GM18520 (cell line): ENCODE measurements around the gene SMAD9.

Source experiments
- ATAC-seq: cut with Tn5 transposase; IDR thresholded peaks from one replicate; pipeline ENCODE4 v1.9.1; 2021; ENCODE audit not compliant: unreplicated experiment

The SMAD9 gene

DNA sequence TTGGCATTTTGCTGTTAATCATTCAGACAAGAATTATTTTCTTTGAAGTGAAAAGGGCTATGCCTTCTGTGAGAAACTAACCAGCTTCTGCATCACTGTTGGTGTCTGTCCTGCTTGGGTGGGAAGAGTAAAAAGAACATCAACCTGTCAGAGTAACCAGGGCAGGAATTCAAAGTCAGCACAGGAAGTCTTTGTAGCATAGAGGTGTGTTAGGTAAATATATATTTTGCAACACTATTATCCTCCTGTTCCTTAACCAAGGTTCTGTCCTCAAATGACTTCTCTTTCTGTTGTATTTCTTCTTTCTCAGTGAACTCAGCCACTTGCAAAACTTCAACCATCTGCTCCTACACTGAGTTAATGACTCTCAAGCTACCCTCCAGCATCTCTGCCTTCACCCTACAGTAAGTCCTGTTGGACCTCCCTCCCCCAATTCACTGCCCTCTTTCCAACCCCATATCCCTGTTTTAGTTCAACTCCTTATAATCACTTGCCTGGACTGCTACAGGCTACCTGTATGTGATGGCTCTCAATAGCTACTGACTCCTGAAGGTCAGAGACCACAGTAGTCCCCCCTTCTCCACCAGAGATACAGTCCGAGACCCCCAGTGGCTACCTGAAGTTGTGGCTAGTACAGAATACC lies 49.9 kb downstream of the SMAD9 start:
- no peak for ATAC-seq

DNA sequence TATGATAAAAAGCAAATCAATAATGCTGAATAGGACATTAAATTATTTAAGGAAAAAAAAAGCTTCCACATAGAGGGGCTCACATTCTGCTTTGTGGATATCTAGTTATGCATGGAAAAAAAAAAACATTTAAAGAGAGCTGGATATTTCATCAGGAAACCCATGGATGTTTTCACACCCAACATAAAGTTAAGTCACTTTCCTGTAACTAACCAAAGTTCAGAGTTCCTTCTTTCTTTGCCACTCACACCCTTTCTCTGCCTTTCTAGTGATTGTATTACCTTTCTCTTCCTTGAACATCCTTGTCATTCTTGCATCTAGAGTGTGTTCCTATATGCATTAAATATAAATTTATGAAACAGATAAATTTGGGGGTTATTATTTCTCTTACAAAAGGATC lies 53.8 kb downstream of the SMAD9 start:
- no peak for ATAC-seq

DNA sequence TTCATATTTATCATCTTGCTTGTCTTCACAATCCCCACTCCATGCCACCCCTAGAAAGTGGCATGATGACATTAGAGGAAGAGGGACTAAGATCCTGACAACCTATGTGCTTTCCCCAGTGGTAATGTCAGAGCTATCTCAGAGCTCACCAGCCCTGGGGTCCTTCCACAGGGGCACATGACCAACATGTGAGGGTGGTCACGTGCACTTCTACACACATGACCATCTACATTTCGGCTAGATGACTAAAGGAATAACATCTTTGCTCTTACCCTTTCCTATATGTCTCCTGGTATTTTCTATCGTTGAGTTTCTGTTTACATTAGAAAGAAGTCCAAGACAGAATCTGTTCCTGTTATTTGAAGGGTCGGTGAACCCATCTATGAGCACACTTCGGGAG lies 54.8 kb downstream of the SMAD9 start:
- ATAC-seq: no peak

DNA sequence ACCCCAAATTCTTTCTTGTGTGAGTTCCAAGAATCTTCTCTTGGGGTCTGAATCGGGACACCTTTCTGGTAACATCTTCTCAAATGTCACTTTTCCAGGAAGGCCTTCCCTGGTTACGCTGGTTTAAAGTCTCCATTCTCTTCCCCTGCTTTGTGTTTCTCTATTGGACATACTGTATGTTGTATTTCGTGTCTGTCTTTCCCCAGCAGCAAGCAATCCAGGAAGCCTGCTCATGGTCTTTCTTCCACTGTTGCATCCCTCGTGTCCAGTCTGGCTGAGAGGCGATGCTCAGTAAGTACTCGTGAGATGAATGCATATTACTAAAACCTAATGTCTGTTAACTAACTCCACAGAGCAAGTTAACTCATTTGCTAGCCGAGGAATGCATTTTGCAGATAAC lies 57.3 kb downstream of the SMAD9 start:
- no peak for ATAC-seq

DNA sequence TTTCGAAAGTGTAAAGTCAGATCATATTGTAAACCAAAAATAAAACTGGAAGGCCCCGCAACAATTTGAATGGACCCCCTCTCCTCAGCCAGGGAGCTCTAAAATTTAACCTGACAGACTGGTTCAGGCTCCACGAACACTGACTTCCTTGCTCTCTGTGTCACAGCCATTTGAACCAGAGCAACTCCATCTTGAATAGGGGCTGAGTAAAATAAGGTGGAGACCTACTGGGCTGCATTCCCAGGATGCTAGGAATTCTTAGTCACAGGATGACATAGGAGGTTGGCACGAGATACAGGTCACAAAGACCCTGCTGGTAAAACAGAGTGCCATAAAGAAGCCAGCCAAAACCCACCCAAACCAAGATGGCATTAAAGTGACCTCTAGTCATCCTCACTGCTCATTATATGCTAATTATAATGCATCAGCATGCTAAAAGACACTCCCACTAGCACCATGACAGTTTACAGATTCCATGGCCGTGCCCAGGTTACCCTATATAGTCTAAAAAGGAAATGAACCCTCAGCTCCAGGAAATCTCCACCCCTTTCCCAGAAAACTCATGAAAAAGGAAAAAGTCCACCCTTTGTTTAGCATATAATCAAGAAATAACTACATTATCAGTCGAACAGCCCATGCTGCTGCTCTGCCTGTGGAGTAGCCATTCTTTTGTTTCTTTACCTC lies 57.9 kb downstream of the SMAD9 start:
- ATAC-seq: no peak

- ATAC-seq: no peak
Measured at GRCh38 chr13:36859259-36859658, 60.8 kb downstream of the SMAD9 start.

- no peak for ATAC-seq
Measured at GRCh38 chr13:36858290-36858689, 61.7 kb downstream of the SMAD9 start.

- no peak for ATAC-seq
Measured at GRCh38 chr13:36857253-36857652, 62.8 kb downstream of the SMAD9 start.

DNA sequence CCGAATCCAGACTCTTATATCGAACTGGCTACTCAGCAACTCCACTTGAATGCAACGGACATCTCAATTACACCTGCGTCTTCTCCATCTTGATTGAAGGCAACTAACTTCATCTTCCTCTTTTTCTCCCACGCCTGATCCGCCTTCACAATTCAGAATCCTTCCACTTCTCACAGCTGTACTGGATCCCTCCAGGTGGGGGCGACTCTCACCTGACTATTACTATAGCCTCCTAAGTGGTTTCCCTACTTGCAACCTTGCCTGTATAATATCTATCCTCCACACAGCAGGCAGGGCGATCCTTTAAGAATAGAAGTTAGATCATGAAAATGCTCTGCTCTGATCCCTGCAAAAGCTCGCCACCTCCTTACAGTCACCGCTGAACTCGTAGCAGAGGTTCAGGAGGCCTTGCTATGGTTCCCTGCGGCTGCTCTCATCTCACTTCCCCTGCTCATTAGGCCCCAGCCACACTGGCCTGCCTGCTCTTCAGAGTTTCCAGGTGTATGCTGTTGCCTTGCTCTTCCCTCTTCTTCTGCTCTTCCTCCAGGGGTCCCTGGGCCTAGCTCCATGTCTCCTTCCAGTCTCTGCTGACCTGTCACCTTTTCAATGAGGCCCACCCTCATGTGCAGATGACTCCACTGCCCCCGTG lies 69.1 kb downstream of the SMAD9 start:
- ATAC-seq: no peak

- ATAC-seq: no peak
Measured at GRCh38 chr13:36848199-36848982, 71.6 kb downstream of the SMAD9 start.

DNA sequence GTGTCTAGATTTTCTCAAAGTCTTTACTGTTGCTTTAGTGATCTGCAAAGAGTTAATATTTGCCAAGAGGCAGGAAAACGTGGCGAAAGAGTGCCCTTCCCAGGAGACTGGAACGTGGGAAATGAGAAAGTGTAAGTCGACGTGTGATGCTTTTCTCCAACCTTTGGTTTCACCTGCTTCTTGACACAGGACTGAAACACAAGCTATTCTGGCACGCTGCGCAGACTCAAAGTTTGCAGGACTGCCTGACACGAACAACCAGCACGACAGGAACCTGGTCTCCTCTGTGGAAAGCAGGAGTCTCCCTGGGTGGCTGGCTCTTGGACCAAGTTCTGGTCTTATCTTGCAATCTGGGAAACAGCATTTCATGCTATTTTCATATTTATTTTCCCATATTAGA lies 72.4 kb downstream of the SMAD9 start:
- no peak for ATAC-seq

DNA sequence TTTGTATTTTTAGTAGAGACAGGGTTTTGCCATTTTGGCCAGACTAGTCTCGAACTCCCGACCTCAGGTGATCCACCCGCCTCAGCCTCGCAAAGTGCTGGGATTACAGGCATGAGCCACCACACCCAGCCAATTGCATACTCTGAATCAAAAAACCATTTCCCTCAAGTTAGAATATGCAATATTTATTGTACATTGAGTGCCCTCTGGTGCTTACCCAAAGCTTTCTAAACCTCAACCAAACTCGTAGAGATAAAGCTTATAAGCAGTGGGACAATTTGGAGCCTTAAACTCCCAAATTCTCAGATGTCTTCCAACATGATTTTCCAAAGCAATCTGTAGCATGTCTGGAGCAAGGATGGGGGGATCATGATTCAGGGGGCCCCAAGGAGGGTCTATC lies 78.6 kb downstream of the SMAD9 start:
- ATAC-seq: no peak

GRCh38 chr13:36840718-36841250 lies 79.3 kb downstream of the SMAD9 start:
- ATAC-seq: no peak

DNA sequence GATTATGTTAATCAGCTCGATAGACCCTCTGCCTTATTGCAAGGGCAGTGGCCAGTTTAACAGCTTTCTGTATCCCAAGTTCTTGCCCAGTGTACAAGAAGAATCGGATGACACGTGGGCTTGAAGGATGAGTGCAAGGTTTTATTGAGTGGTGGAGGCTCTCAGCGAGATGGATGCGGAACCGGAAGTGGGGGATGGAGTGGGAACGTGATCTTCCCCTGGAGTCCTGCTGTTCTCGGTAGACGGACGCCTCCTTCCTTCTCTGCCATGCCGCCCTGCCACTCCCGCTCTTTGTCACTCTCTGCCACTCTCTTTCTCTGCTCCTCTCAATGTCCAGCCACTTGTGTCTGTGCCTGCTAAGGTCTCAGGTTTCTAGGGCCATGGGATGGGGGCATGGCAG lies 80.1 kb downstream of the SMAD9 start:
- ATAC-seq: no peak

GRCh38 chr13:36839281-36839680 lies 80.8 kb downstream of the SMAD9 start:
- ATAC-seq: no peak

DNA sequence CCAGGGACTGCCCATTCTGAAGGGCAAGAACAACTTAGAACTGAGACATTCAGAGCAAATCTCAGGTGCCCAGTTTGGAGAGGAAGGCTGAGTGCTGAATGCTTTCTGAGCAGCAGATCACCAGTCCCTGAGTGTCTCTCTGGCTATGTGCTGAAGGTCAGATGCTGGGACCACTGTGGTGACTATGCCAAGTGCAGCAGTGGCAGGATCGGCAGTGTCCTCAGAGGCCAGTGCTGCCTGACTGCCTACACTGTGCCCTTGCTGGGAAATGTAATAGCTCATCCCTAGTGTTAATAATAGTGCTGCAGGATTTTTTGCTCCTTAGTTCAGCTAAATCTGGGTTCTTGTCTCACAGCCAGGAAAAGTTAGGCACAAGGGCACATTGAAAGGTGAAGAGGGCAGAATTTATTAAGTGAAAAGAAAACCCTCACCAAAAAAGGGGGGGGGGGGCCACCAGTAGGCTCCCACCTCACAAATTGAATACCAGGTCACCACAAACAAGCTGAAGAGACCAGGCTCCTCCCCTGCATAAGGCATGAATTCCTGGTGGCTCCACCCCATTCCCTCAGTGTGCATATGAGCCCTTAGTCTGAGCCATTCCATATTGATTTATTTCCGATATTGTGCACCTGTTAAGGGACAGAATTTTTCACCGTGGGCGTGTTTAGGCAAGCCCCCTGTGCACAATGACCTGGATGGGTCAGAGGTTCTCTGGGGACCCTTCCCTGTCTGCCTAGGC lies 82.5 kb downstream of the SMAD9 start:
- no peak for ATAC-seq

DNA sequence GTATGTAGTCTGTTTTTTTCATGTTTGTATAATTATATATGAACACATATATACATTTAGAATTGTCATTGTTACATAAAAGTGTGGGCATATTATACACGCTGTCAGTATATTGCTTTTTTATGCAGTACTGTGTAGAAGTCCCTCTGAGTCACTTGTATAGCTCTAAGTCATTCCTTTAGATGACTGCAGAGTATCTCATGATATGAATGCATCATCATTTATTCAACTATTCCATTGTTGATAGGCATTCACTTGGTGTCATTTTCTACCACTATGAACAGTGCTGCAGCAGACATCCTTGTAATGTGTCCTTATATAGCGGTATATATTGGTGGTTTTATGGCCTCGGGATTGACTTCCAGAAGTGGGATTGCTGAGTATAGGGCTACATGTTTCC lies 85.7 kb downstream of the SMAD9 start:
- no peak for ATAC-seq

DNA sequence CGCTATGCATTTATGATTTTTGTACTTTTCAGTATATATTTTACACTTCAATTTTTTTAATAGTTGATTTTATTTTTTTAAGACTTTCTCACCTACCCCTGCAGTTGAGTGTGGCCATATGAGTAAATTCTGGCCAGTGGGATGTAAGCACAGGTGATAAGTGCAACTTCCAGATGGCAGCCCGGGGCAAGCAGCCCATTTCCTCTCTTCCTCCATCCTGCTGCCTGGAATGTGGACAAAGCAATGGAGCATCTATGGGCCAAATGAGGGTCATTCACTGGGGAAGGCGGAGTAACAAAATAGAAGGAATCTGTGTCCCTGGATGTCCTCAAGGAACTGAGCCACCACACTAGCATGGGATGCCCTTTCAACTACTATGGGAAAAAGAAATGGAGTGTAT lies 88.7 kb downstream of the SMAD9 start:
- no peak for ATAC-seq

- no peak for ATAC-seq
Measured at GRCh38 chr13:36829753-36830152, 90.3 kb downstream of the SMAD9 start.

GRCh38 chr13:36822785-36823184 lies 97.3 kb downstream of the SMAD9 start:
- no peak for ATAC-seq

DNA sequence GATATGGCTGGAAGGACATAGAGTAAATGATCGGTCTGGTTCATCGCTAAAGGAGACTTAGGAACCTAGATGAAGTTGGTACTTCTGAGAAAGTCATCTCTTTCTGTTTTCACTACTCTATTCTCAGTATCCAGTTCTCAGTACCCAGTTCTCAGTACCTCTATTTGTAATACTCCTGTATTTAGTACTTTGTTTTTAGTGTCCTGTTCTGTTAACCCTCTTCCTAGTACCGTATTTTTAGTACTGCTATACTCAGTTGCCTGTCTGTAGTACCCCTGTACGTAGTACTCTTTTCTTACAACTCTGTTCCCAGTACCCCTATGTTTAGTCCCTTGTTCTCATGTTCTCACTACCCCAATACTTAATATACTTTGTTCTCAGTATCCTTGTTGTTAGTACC lies 99.8 kb downstream of the SMAD9 start:
- peak; percentile 35 for ATAC-seq
